22Rv1 (cell line): ENCODE results near the gene TMEM179.

Experiments used
- ZFX ChIP-seq: fragments of 450-650 bp; IDR thresholded peaks from 2 replicates; pipeline ENCODE4 v1.6.1; 2017; ENCODE audit warnings: antibody characterized with exemption, borderline replicate concordance
- TF ChIP-seq, protein P1 (sequence below): fragments of 450-650 bp; IDR thresholded peaks from 2 replicates; pipeline ENCODE4 v1.5.1; 2017; ENCODE audit warnings: mild to moderate bottlenecking

DNA sequence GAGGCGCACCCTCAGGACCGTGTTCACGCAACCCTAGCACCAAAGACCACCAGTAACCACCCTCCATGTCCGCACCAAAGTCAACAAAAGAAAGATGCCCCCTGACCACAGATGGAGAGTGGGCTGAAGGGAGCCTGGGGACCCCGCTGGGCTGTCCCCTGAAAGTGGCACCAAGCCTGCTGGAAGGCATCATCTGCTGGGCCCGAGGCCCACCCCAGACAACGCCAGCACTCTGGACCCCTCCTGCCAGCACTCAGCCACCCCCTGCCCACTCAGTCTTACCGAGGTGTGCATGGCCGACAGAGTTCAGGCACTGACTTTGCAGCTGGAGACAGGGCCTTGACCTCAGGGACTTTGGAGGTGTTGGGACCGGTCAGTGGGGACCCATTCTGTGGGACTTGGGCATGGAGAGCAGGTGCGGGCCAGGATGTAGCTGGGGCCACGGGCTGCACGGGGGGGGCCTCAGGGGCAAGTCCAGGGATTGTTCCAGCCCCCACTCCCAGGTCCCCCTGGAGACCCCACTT, 34.4 kb upstream of the TMEM179 start:
- TF ChIP-seq, protein P1, sequence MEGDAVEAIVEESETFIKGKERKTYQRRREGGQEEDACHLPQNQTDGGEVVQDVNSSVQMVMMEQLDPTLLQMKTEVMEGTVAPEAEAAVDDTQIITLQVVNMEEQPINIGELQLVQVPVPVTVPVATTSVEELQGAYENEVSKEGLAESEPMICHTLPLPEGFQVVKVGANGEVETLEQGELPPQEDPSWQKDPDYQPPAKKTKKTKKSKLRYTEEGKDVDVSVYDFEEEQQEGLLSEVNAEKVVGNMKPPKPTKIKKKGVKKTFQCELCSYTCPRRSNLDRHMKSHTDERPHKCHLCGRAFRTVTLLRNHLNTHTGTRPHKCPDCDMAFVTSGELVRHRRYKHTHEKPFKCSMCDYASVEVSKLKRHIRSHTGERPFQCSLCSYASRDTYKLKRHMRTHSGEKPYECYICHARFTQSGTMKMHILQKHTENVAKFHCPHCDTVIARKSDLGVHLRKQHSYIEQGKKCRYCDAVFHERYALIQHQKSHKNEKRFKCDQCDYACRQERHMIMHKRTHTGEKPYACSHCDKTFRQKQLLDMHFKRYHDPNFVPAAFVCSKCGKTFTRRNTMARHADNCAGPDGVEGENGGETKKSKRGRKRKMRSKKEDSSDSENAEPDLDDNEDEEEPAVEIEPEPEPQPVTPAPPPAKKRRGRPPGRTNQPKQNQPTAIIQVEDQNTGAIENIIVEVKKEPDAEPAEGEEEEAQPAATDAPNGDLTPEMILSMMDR: no peak
- no peak for TF ChIP-seq ZFX
